Immature natural killer cell (primary cell): ENCODE measurements around the gene GPRASP1. TPM values are rescaled to one million over a fixed set of nuclear protein-coding genes. Genes with fewer than 3 reads are reported as not detected.
A peak's percentile ranks its signal among the peaks of the same experiment; 100 is the strongest.

Source experiments
- DNase-seq, 3 donors: peaks; one replicate each; pipeline ENCODE4 v3.0.0; 2022; ENCODE audit warnings: mixed read lengths in 1 of 3
- H3K27ac Mint-ChIP-seq, 6 donors: one replicate each; pipeline ENCODE4 v1.8.0; 2020; ENCODE audit warnings: mixed read lengths in 6 of 6, mild to moderate bottlenecking in 5 of 6, inconsistent platforms in 4 of 6, moderate library complexity in 3 of 6
- H3K27me3 Mint-ChIP-seq, 3 donors: one replicate each; pipeline ENCODE4 v1.8.0; 2020 to 2021; ENCODE audit warnings: low read depth in 3 of 3, mild to moderate bottlenecking in 3 of 3, mixed read lengths in 3 of 3, moderate library complexity in 3 of 3, inconsistent platforms in 1 of 3
- H3K36me3 Mint-ChIP-seq, 3 donors: one replicate each; pipeline ENCODE4 v1.8.0; 2020; ENCODE audit warnings: mixed read lengths in 3 of 3, inconsistent platforms in 2 of 3, mild to moderate bottlenecking in 2 of 3
- H3K4me1 Mint-ChIP-seq, 2 donors: one replicate each; pipeline ENCODE4 v1.8.0; 2020; ENCODE audit warnings: inconsistent platforms in 2 of 2, mild to moderate bottlenecking in 2 of 2, mixed read lengths in 2 of 2, moderate library complexity in 1 of 2
- H3K4me3 Mint-ChIP-seq, 5 donors: one replicate each; pipeline ENCODE4 v1.8.0; 2020; ENCODE audit warnings: mild to moderate bottlenecking in 5 of 5, mixed read lengths in 5 of 5, inconsistent platforms in 3 of 5, moderate library complexity in 3 of 5
- H3K9me3 Mint-ChIP-seq, 6 donors: one replicate each; pipeline ENCODE4 v1.8.0; 2020; ENCODE audit warnings: mild to moderate bottlenecking in 6 of 6, mixed read lengths in 6 of 6, inconsistent platforms in 4 of 6, moderate library complexity in 3 of 6
- polyA plus RNA-seq, 3 donors: library from polyadenylated mRNA; unstranded; fragments of 300-500 nt; fragmentation: Illumina TruSeq; gene quantifications; one replicate each; pipeline ENCODE4 v1.2.3, GENCODE V29; 2021

The GPRASP1 gene
- polyA plus RNA-seq: 1 to 10 TPM in 1 of 3 donors, under 1 TPM in 1, not detected in 1; 0.41 to 1.5 TPM

GRCh38 chrX:102651242-102652011 is at the start of gene GPRASP1:
TSS of gene GPRASP1 (plus strand) at chrX:102651483. CDS start at chrX:102653914, 2,431 bp downstream.
- H3K27me3 Mint-ChIP-seq: peaks cover 2 to 10% (median 3%) of the 10 kb centered on the region in 3 donors
- peaks cover 0 to 5% (median 5%) of the 10 kb centered on the region in 3 donors for H3K36me3 Mint-ChIP-seq
- peaks cover 0 to 2% (median 0%) of the 10 kb centered on the region in 6 donors for H3K9me3 Mint-ChIP-seq
- peak within 1 kb of the TSS; percentile 96 to 99 (median 96) for H3K4me3 Mint-ChIP-seq
- peak within 1 kb of the TSS; percentile 69 to 92 (median 87) for H3K27ac Mint-ChIP-seq
- peaks cover 16% of the 10 kb centered on the region in 2 donors for H3K4me1 Mint-ChIP-seq
- DNase-seq: peak; percentile 65 to 69 (median 65)

- Mint-ChIP-seq H3K4me1 (peaks cover 25 to 27% of the 10 kb centered on the region in 2 donors), H3K4me3 (no peak overlapping the region), H3K27me3 (peaks cover 0 to 8% (median 3%) of the 10 kb centered on the region in 3 donors), H3K27ac (no peak overlapping the region), H3K36me3 (no peaks in the 10 kb centered on the region), H3K9me3 (peaks cover 0 to 2% (median 0%) of the 10 kb centered on the region in 6 donors)
- DNase-seq: no peak
These were observed 47.0 kb upstream of the GPRASP1 start for GRCh38 chrX:102604327-102604726.

- Mint-ChIP-seq H3K27me3 (peaks cover 0 to 2% (median 0%) of the 10 kb centered on the region in 3 donors), H3K4me1 (peaks cover 9 to 10% of the 10 kb centered on the region in 2 donors)
These were observed 45.2 kb upstream of the GPRASP1 start for GRCh38 chrX:102606115-102606514.

DNA sequence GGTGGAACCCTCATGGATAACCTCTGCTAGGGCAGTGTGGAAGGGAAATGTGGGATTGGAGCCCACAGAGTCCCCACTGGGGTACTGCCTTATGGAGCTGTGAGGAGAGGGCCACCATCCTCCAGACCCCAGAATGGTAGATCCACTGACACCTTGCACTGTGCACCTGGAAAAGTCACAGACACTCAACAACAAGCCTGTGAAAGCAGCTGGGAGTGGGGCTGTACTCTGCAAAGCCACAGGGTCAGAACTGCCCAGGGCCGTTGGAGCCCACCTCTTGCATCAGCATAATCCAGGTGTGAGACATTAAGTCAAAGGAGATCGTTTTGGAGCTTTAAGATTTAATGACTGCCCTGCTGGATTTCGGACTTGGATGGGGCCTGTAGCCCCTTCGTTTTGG is 40.4 kb upstream of the GPRASP1 start:
- peaks cover 9% of the 10 kb centered on the region in 2 donors for H3K4me1 Mint-ChIP-seq
- H3K4me3 Mint-ChIP-seq: no peak overlapping the region
- H3K9me3 Mint-ChIP-seq: peaks cover 0 to 2% (median 0%) of the 10 kb centered on the region in 6 donors
- peaks cover 0 to 15% (median 0%) of the 10 kb centered on the region in 3 donors for H3K36me3 Mint-ChIP-seq
- no peak overlapping the region for H3K27ac Mint-ChIP-seq
- no peaks in the 10 kb centered on the region for H3K27me3 Mint-ChIP-seq
- DNase-seq: no peak

More at GRCh38 chrX:102606115-102606514, 45.2 kb upstream of the GPRASP1 start:
- Mint-ChIP-seq H3K36me3 (peaks cover 0 to under 1% (median 0%) of the 10 kb centered on the region in 3 donors), H3K4me3 (no peak overlapping the region), H3K9me3 (peaks cover 0 to 2% (median 0%) of the 10 kb centered on the region in 6 donors), H3K27ac (no peak overlapping the region)
- DNase-seq: no peak

DNA sequence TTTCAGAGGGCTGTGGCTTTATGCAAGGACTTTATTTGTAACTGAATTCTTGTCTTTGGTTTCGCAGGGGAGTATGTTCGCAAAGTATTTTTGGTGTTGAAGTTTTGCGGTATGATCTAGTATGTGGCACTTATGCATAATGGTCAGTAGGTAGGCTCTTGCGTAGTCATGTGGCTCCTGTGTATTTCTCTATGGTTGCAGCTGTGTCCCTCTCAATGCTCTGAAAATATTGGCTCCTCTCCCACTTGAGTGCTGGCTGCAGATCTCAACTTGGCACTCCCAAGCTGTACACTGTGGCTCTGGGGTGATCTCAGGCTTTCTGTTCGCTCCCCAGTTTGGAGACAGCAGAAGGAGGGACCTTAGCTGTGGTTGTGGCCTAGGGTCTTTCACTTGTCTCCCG is 27.2 kb upstream of the GPRASP1 start:
- peaks cover 0 to 3% (median 2%) of the 10 kb centered on the region in 3 donors for H3K27me3 Mint-ChIP-seq
- DNase-seq: no peak
- peaks cover 0 to 14% (median 8%) of the 10 kb centered on the region in 6 donors for H3K9me3 Mint-ChIP-seq
- H3K4me1 Mint-ChIP-seq: peaks cover 16 to 19% of the 10 kb centered on the region in 2 donors
- H3K4me3 Mint-ChIP-seq: peak overlapping the region in 1 of 5 donors; percentile 4
- peak overlapping the region in 2 of 6 donors; percentile 13 to 17 for H3K27ac Mint-ChIP-seq
- H3K36me3 Mint-ChIP-seq: peaks cover 0 to 13% (median 3%) of the 10 kb centered on the region in 3 donors

GRCh38 chrX:102627640-102628039 is 23.6 kb upstream of the GPRASP1 start:
- DNase-seq: peak; percentile 36 to 41 (median 37)
- Mint-ChIP-seq H3K27me3 (peaks cover 0 to 8% (median 3%) of the 10 kb centered on the region in 3 donors), H3K4me3 (peak overlapping the region in 4 of 5 donors; percentile 0 to 39 (median 24)), H3K4me1 (peaks cover 16 to 19% of the 10 kb centered on the region in 2 donors), H3K9me3 (no peaks in the 10 kb centered on the region), H3K36me3 (no peaks in the 10 kb centered on the region), H3K27ac (peak overlapping the region in 4 of 6 donors; percentile 24 to 81 (median 40))

DNA sequence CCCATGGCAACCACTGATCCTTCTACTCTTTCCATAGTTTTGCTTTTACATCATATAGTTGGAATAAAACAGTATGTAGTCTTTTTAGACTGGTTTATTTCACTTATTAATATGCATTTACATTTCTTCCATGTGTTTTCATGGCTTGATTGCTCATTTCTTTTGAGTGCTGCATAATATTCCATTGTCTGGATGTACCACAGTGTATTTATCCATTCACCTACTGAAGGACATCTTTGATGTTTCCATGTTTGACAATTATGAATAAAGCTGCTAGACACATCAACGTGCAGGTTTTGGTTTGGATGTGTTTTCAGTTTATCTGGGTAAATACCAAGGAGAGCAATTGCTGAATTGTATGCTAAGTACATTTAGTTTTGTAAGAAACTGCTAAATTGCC is 13.7 kb upstream of the GPRASP1 start:
- peaks cover 0 to 19% (median 3%) of the 10 kb centered on the region in 3 donors for H3K36me3 Mint-ChIP-seq
- H3K27me3 Mint-ChIP-seq: no peaks in the 10 kb centered on the region
- H3K9me3 Mint-ChIP-seq: peaks cover 0 to 3% (median 0%) of the 10 kb centered on the region in 6 donors
- H3K4me3 Mint-ChIP-seq: no peak overlapping the region
- H3K4me1 Mint-ChIP-seq: no peaks in the 10 kb centered on the region
- DNase-seq: no peak
- H3K27ac Mint-ChIP-seq: no peak overlapping the region

DNA sequence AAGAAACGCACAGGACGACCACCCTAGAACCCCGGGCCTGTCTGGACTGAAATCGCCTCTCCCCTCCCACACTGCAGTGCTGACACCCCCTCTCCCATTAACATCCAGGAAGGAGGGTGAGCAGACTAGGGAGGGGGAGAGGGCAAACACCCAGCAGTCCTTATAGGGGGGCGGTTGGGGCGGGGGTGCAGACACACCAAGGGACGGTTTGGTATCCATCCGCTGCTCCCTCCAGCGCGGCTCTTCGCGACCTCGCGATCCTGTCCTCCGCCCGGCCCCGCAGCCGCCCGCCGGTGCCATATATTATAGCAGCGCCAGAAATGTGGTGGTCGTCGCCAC is 411 bp upstream of the GPRASP1 start:
- Mint-ChIP-seq H3K4me3 (peak overlapping the region; percentile 96 to 99 (median 96)), H3K4me1 (peaks cover 16% of the 10 kb centered on the region in 2 donors), H3K36me3 (peaks cover 0 to 5% (median 5%) of the 10 kb centered on the region in 3 donors), H3K27me3 (peaks cover 2 to 10% (median 3%) of the 10 kb centered on the region in 3 donors), H3K9me3 (peaks cover 0 to 2% (median 0%) of the 10 kb centered on the region in 6 donors), H3K27ac (peak overlapping the region in 3 of 6 donors; percentile 76 to 87 (median 78))
- DNase-seq: no peak

GRCh38 chrX:102652031-102652688 is 877 bp downstream of the GPRASP1 start:
- DNase-seq: peak; percentile 22 to 49 (median 37)
- Mint-ChIP-seq H3K9me3 (peaks cover 0 to 2% (median 0%) of the 10 kb centered on the region in 6 donors), H3K4me1 (peaks cover 16% of the 10 kb centered on the region in 2 donors), H3K36me3 (no peaks in the 10 kb centered on the region), H3K27me3 (peaks cover 2 to 10% (median 3%) of the 10 kb centered on the region in 3 donors), H3K4me3 (peak overlapping the region; percentile 79 to 99 (median 89)), H3K27ac (peak overlapping the region in 5 of 6 donors; percentile 54 to 88 (median 75))

GRCh38 chrX:102654696-102655095 is 3.4 kb downstream of the GPRASP1 start:
- no peak overlapping the region for H3K27ac Mint-ChIP-seq
- H3K36me3 Mint-ChIP-seq: no peaks in the 10 kb centered on the region
- no peak overlapping the region for H3K4me3 Mint-ChIP-seq
- peaks cover 2 to 12% (median 3%) of the 10 kb centered on the region in 3 donors for H3K27me3 Mint-ChIP-seq
- H3K9me3 Mint-ChIP-seq: no peaks in the 10 kb centered on the region
- DNase-seq: no peak
- H3K4me1 Mint-ChIP-seq: peaks cover 24 to 27% of the 10 kb centered on the region in 2 donors

GRCh38 chrX:102658556-102658955 is 7.3 kb downstream of the GPRASP1 start:
- Mint-ChIP-seq H3K36me3 (peaks cover 0 to 5% (median 0%) of the 10 kb centered on the region in 3 donors), H3K9me3 (no peaks in the 10 kb centered on the region), H3K27me3 (peaks cover 0 to 6% (median 1%) of the 10 kb centered on the region in 3 donors), H3K4me1 (peaks cover 20 to 23% of the 10 kb centered on the region in 2 donors), H3K27ac (peak overlapping the region in 2 of 6 donors; percentile 27 to 38), H3K4me3 (peak overlapping the region; percentile 4 to 69 (median 61))
- DNase-seq: no peak

GRCh38 chrX:102659790-102660757 is 8.8 kb downstream of the GPRASP1 start:
- Mint-ChIP-seq H3K4me3 (peak overlapping the region; percentile 84 to 94 (median 93)), H3K36me3 (peaks cover 0 to 6% (median 4%) of the 10 kb centered on the region in 3 donors), H3K27me3 (peaks cover 0 to 7% (median 3%) of the 10 kb centered on the region in 3 donors), H3K9me3 (no peaks in the 10 kb centered on the region), H3K4me1 (peaks cover 20 to 23% of the 10 kb centered on the region in 2 donors), H3K27ac (peak overlapping the region; percentile 85 to 94 (median 90))
- DNase-seq: peak; percentile 75 to 80 (median 78)
